HG02938 (cell line): ENCODE measurements around the gene POLA2.
"Not testable (repeated sequence)": the region's sequence is repeated elsewhere in the genome, so short reads cannot be mapped to it uniquely, and the experiment has no call there.

Source experiments
- ATAC-seq: cut with Tn5 transposase; IDR thresholded peaks from one replicate; pipeline ENCODE4 v1.9.1; 2021; ENCODE audit warnings: mild to moderate bottlenecking, moderate library complexity; ENCODE audit not compliant: unreplicated experiment

The POLA2 gene

DNA sequence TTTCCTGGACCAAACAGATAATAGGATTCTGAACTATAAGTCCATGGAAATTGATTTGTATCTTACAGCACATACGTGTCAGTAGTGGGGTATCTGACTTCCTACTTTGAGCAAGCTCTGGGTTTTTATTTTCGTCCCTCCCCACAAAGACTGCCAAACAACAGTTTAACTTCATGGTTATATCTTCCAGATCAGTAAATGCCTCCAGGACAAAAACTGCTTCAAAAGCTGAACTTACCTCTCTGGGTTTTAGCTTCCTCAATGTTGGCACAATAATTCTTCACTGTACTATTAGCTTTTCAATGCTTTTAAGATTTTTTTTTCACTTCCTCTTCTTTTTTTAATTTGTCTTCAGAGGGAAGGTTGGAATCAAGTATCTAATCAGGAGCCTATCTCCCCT, 67.7 kb downstream of the POLA2 start:
- no peak for ATAC-seq

DNA sequence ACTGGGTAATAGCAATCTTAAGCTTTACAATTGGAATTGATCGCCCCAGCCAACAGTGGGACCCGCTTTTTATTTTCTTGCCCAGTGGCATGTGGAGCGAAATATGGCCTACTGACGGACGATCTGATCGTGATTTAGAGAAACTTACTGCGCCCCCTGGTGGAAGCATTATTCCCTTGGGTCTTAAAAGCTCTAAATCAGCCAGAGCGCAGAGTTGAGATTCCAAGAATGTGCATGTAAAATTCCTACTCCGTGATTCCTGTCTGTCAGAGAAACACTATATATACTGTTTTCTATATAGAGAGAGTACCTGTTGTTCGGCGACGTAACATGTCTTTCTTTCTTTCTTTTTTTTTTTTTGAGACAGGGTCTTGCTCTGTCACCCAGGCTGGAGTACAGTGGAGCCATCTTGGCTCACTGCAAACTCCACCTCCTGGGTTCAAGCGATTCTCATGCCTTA, 68.2 kb downstream of the POLA2 start:
- no peak for ATAC-seq

DNA sequence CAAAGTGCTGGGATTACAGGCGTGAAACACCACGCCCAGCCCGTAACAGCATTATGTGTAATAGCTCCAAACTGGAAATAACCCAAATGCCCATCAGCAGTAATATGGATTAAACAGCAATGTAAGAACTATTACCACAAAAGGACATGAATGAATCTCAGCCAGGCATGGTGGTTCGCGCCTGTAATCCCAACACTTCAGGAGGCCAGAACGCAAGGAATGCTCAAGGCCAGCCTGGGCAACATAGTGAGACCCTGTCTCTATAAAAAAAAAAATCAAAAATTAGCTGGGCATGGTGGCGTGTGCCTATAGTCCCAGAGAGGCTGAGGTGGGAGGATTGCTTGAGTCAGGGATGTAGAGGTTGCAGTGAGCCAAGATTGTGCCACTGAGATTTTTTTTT, 68.8 kb downstream of the POLA2 start:
- no peak for ATAC-seq

DNA sequence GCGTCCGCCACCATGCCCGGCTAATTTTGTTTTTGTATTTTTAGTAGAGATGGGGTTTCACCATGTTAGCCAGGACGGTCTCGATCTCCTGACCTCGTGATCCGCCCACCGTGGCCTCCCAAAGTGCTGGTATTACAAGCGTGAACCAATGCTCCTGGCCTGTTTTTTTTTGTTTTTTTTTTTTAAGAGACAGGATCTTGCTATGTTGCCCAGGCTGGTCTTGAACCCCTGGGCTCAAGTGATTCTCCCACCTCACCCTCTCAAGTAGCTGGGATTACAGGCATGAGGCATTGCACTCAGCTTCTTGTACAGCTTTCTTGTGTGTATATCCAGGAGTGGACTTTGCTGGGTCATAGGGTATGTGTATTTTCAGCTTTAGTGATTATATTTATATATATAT, 70.8 kb downstream of the POLA2 start:
- not testable (repeated sequence) for ATAC-seq

DNA sequence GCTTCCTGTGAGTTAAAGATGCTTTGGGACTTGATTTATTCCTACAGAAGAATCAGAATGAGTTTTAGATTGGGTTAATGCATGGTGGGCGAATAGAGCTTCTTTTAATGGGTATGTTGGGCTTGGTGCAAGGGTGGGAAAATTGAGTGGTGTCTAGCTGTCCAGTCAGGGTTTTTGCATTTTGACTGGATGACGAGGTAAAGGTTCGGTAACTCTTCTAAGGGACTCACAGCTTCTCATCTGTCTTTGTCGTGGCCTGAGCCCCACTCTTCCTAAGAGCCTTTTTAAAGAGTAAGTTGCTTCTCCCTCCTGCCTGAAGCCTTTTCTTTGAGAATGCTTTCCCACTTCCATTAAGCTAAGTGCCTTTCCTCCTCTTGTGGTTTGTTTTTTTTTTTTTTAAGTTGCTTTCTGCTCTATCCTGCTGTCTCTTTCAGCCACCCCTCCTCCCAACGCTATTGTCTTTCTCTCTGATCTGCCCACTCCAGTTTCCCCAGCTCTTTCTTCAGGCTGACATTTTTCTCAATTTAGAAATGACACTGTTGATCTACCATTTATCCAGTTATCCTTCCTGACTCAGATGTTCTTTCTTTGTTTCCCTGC, 73.0 kb downstream of the POLA2 start:
- no peak for ATAC-seq

DNA sequence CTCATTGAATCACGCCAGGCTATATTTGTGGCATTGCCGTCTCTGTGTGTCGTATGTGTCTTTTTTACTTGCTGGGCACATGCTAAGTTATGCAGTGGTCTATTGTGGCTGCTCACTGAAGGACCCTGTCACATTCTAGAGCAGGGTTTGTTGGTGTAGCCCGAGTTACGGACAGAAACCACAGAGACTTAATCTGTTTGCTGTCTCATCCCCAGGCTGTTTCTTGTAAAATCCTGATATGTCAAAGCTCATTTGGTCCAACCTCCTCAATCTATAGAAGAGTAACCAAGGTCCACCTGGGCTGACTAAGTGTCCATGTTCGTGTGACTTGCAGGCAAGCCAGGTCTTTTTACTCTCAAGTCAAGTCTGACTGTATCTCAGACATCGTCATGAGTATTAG, 76.9 kb downstream of the POLA2 start:
- ATAC-seq: no peak

DNA sequence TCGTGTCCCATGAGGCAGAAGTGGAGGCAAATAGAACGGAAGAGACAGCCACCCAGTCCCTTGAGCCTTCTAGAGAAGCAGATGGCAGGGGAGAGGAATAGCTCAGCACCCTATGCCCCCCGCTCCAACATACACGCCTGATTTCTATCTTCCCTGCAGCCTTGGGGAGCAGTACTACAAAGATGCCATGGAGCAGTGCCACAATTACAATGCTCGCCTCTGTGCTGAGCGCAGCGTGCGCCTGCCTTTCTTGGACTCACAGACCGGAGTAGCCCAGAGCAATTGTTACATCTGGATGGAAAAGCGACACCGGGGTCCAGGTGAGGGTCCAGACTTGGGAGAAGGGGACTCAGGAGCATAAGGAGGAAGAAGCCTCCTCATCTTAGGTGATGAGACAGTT, 78.5 kb downstream of the POLA2 start:
- no peak for ATAC-seq

DNA sequence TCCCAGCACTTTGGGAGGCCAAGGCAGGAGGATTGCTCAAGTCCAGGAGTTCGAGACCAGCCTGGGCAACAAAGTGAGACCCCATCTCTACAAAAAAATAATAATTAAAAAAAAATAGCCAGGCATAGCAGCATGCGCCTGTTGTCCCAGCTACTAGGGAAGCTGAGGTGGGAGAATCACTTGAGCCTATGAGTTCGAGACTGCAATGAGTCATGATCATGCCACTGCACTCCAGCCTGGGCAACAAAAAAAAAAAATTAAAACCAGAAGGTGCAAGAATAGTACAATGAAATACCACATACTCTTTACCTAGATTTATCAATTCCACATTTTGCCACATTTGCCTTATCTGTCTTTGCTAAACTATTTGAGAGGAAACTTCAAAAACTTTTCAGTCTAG, 80.1 kb downstream of the POLA2 start:
- no peak for ATAC-seq
